GM19238 (cell line): Measurements from ENCODE around the gene ZNF629.

Experiments used
- DNase-seq: peaks from one replicate; pipeline ENCODE4 v3.0.0; 2011; ENCODE audit warnings: low spot score; ENCODE audit not compliant: insufficient read length

The ZNF629 gene

GRCh38 chr16:30748634-30749445, 38.2 kb downstream of the ZNF629 start:
- peak; percentile 38 for DNase-seq

GRCh38 chr16:30747799-30748633, 39.0 kb downstream of the ZNF629 start, which contains the start of gene PHKG2:
TSS of gene PHKG2 (plus strand) at chr16:30748425. CDS start at chr16:30748821, 396 bp downstream.
- DNase-seq = peak; percentile 99

DNA sequence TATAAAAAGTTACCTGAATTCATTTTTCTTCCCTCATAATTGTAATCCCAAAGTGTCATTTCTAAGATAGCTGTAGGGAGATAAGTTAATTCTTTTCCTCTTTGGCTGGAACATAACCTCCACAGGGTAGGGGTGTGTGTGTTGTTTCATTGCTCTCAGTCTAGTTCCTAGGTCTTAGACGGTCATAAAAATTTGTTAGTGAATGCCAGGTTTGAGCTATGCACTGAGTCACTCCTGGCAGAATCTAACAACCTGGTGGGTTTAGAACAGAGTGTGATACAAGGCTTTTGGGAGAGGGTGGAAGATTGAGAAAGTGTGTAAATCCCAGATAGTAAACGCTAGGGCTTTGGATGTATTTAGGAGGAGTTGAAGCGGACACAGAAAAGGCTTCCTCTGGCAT, 39.7 kb downstream of the ZNF629 start:
- no peak for DNase-seq

GRCh38 chr16:30746638-30747175, 40.3 kb downstream of the ZNF629 start:
- no peak for DNase-seq

- no peak for DNase-seq
Measured at GRCh38 chr16:30745082-30745481, 41.9 kb downstream of the ZNF629 start.

- no peak for DNase-seq
Measured at GRCh38 chr16:30744183-30744582, 42.8 kb downstream of the ZNF629 start.

DNA sequence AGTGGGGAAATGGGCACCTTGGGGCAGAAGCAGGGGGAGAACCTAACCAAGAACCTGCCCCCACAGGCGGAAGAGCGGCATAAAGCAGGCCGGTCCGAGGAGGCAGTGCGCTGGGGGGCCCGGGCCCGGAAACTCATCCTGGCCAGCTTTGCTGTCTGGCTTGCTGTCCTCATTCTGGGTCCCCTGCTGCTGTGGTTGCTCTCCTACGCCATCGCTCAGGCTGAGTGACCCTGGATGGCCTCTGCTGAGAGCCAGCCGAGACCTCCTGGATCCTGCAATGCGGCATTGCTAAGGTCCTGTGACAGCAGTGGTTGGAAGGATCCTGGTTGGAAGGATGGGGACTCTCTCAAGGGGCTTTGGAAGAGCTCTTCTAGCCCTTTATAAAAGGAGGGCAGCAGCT, 43.3 kb downstream of the ZNF629 start:
- no peak for DNase-seq

- DNase-seq = no peak
Measured at GRCh38 chr16:30741461-30741914, 45.5 kb downstream of the ZNF629 start.

GRCh38 chr16:30740364-30741251, 46.4 kb downstream of the ZNF629 start:
- DNase-seq = no peak

- DNase-seq = no peak
Measured at GRCh38 chr16:30738984-30739951, 47.7 kb downstream of the ZNF629 start.

- no peak for DNase-seq
Measured at GRCh38 chr16:30737794-30738648, 49.0 kb downstream of the ZNF629 start.

GRCh38 chr16:30736995-30737793, 49.8 kb downstream of the ZNF629 start:
- no peak for DNase-seq

GRCh38 chr16:30731411-30731810, 55.6 kb downstream of the ZNF629 start:
- DNase-seq = no peak

- DNase-seq = no peak
Measured at GRCh38 chr16:30728899-30729672, 57.9 kb downstream of the ZNF629 start.
